Stimulated activated CD8-positive, alpha-beta memory T cell treated with anti-CD3 and anti-CD28 coated beads, Interleukin-12 subunit alpha, Interleukin-12 subunit beta, amount 100 ng/mL, for 4 hours (primary cell): ENCODE results near the gene ANGPT4.
"Not testable (repeated sequence)": the region's sequence is repeated elsewhere in the genome, so short reads cannot be mapped to it uniquely, and the experiment has no call there.

Experiments
- DNase-seq: peaks from one replicate; pipeline ENCODE4 v3.0.0-alpha.2; 2020; ENCODE audit warnings: low read depth

Gene ANGPT4

GRCh38 chr20:873875-874607 is 42.1 kb downstream of the ANGPT4 start:
- DNase-seq: no peak

GRCh38 chr20:872855-873520 is 43.1 kb downstream of the ANGPT4 start:
- DNase-seq: no peak

- DNase-seq: no peak
These were observed 44.2 kb downstream of the ANGPT4 start for GRCh38 chr20:871948-872347.

GRCh38 chr20:871436-871835 is 44.7 kb downstream of the ANGPT4 start:
- DNase-seq: no peak

GRCh38 chr20:870758-871157 is 45.4 kb downstream of the ANGPT4 start:
- no peak for DNase-seq

GRCh38 chr20:869606-870005 is 46.5 kb downstream of the ANGPT4 start:
- DNase-seq: no peak

GRCh38 chr20:868279-868678 is 47.9 kb downstream of the ANGPT4 start:
- DNase-seq: no peak

- DNase-seq: no peak
These were observed 50.7 kb downstream of the ANGPT4 start for GRCh38 chr20:865440-865839.

GRCh38 chr20:860891-861290 is 55.2 kb downstream of the ANGPT4 start:
- DNase-seq: no peak

GRCh38 chr20:859751-860231 is 56.3 kb downstream of the ANGPT4 start:
- DNase-seq: no peak

GRCh38 chr20:858011-858410 is 58.1 kb downstream of the ANGPT4 start:
- no peak for DNase-seq

- peak; percentile 41 for DNase-seq
These were observed 59.8 kb downstream of the ANGPT4 start for GRCh38 chr20:856361-856775.

GRCh38 chr20:855466-856360 is 60.4 kb downstream of the ANGPT4 start:
- no peak for DNase-seq

- no peak for DNase-seq
These were observed 61.5 kb downstream of the ANGPT4 start for GRCh38 chr20:854601-855000.

GRCh38 chr20:853406-853996 is 62.6 kb downstream of the ANGPT4 start:
- DNase-seq: no peak

GRCh38 chr20:848731-849130 is 67.4 kb downstream of the ANGPT4 start:
- DNase-seq: not testable (repeated sequence)

GRCh38 chr20:848193-848592 is 67.9 kb downstream of the ANGPT4 start:
- DNase-seq: no peak

GRCh38 chr20:846894-847278 is 69.2 kb downstream of the ANGPT4 start:
- DNase-seq: peak; percentile 37

- DNase-seq: no peak
These were observed 69.9 kb downstream of the ANGPT4 start for GRCh38 chr20:845941-846893.

- no peak for DNase-seq
These were observed 70.8 kb downstream of the ANGPT4 start for GRCh38 chr20:845226-845868.
